Measurements from ENCODE around the gene GXYLT2.

GXYLT2 gene

DNA sequence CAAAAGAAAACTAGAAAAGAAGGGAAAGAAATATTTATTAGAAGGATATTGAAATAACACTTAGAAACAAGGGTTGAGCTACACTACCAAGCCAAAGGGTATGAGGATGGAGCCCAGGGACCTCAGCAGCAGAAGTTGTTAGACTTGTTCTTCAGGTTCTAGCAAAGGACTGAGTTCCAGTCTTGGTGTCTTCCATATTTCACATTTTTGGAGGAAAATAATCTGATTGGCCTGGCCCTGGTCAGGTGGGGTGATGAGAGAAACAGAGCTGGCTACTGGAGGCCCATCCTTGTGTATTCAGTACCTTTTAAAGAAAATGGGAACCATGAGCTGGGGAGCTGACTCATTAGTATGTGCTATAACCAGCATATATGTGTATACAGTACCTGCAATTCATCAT, 137.0 kb downstream of the GXYLT2 start:
- DNase-seq, result no peak

- DNase-seq, result no peak
These were observed 138.4 kb downstream of the GXYLT2 start for GRCh38 chr3:73026111-73026759.

Data from activated CD4-positive, alpha-beta T cell treated with anti-CD3 and anti-CD28 coated beads, Interleukin-2, amount 50 U/mL, for 48 hours (primary cell).